Adrenal gland (tissue), 12 donors: ENCODE data around the gene FRS2. TPM values are rescaled to one million over a fixed set of nuclear protein-coding genes. Genes with fewer than 3 reads are reported as not detected.
"Not testable (repeated sequence)": the region's sequence is repeated elsewhere in the genome, so short reads cannot be mapped to it uniquely, and the experiment has no call there.

ENCODE experiments used
- DNase-seq, 7 donors: peaks; one replicate each; pipeline ENCODE4 v3.0.0-alpha.2; 2019 to 2020
- H3K27ac ChIP-seq, 5 donors: fragments of 200-600 bp; sonication (generic) in 4 of 5; 1 replicate in 3 of 5; 2 replicates in 2 of 5; pipeline versions ENCODE4 v1.5.1 to v1.8.0; 2016 to 2020; ENCODE audit warnings: mild to moderate bottlenecking in 1 of 5
- H3K27me3 ChIP-seq: fragments of 200-600 bp; 2 replicates; pipeline ENCODE4 v1.8.0; 2021
- H3K36me3 ChIP-seq, 2 donors: fragments of 200-600 bp; replicated peaks in 1 of 2; 1 replicate in 1 of 2; 2 replicates in 1 of 2; pipeline versions ENCODE4 v1.5.1 to v1.8.0; 2018 to 2022
- H3K4me1 ChIP-seq, 2 donors: fragments of 200-600 bp; replicated peaks in 1 of 2; 1 replicate in 1 of 2; 2 replicates in 1 of 2; pipeline versions ENCODE4 v1.5.1 to v1.8.0; 2018 to 2021
- H3K4me3 ChIP-seq, 4 donors: fragments of 200-600 bp; sonication (generic) in 3 of 4; one replicate each; pipeline ENCODE4 v1.5.1; 2016 to 2018
- H3K9me3 ChIP-seq, 3 donors: fragments of 200-600 bp; sonication (generic) in 1 of 3; replicated peaks in 1 of 3; 1 replicate in 2 of 3; 2 replicates in 1 of 3; pipeline versions ENCODE4 v1.5.1 to v1.8.0; 2016 to 2021
- CTCF ChIP-seq, 6 experiments: fragments of 450-650 bp in 4 of 6; fragments of 200-600 bp in 2 of 6; sonication (generic) in 1 of 6; IDR thresholded peaks; 1 replicate in 5 of 6; 2 replicates in 1 of 6; pipeline versions ENCODE4 v1.5.1 to v1.8.0; 2016 to 2021; ENCODE audit warnings: antibody characterized with exemption in 6 of 6, mild to moderate bottlenecking in 2 of 6, moderate library complexity in 1 of 6
- POLR2A ChIP-seq, 2 donors: fragments of 450-650 bp; IDR thresholded peaks; one replicate each; pipeline ENCODE4 v1.6.1; 2017; ENCODE audit warnings: antibody characterized with exemption in 2 of 2, mild to moderate bottlenecking in 2 of 2, moderate library complexity in 1 of 2
- WGBS, 4 donors: extraction: QIAGEN DNeasy Blood & Tissue Kit in 2 of 4; methylation state at CpG; one replicate each; pipeline versions ENCODE4 v1.1.5 to v1.1.7; 2013 to 2017; 5-methylcytosine and 5-hydroxymethylcytosine counted together
- intact Hi-C, 2 donors: fragments of 100-400 bp; cut with DNase I; formaldehyde crosslinking; loops; one replicate each; pipeline versions ENCODE4 v1.14.1 to v1.15.0; 2022 to 2023
- polyA plus RNA-seq, 3 donors: library from polyadenylated mRNA; stranded (reverse); fragments of 200-250 nt in 2 of 3; fragments of 350-450 nt in 1 of 3; fragmentation: Illumina TruSeq in 1 of 3; extraction: RNeasy Lipid Tissue Mini Kit (QIAGEN cat#74804) in 1 of 3; gene quantifications; one replicate each; pipeline ENCODE4 v1.2.3, GENCODE V29; 2013 to 2014
- total RNA-seq, 9 donors: library from RNA; depleted of rRNA in 4 of 9; stranded (reverse); fragments of >200 nt in 4 of 9; fragments of 120-200 nt in 1 of 9; fragmentation: NEBNext Ultra II Directional in 1 of 9; extraction: Animal tissue kit (Norgen Biotek cat#: 25700) in 1 of 9; gene quantifications; one replicate each; pipeline versions ENCODE4 v1.1.0 to v1.2.4, GENCODE V29; 2013 to 2023
- donor health status: healthy with polysubstance abuse.
- donor health status: Bipolar disorder and iron deficiency.
- donor health status: DM: yes; HTN: yes; CAD: no.
- donor health status: DM: no; HTN: no; CAD: no.
- donor health status: DM: no; HTN: no; CAD: no.
- donor health status: DM: yes; HTN: yes; CAD: no.

Gene FRS2
- total and polyA plus RNA-seq, 12 donors: 4.8 to 86.1 (median 45.1) TPM

- Histone ChIP-seq H3K4me3 (no peak overlapping the region), H3K27ac (no peak overlapping the region), H3K4me1 (no peaks in the 10 kb centered on the region), H3K27me3 (no peaks in the 10 kb centered on the region), H3K9me3 (no peaks in the 10 kb centered on the region), H3K36me3 (no peaks in the 10 kb centered on the region)
- 85 to 93% (median 87%) methylated on average over 5 of the region's 5 CpGs for WGBS, 4 donors
- TF ChIP-seq CTCF (IDR thresholded peaks at IDR 0.05) (no peak), POLR2A (IDR thresholded peaks at IDR 0.05) (no peak)
- no peak for DNase-seq
- intact Hi-C loops: no loop called here
Measured at GRCh38 chr12:69443916-69444315, 26.3 kb upstream of the FRS2 start.

GRCh38 chr12:69447892-69448291 is 22.3 kb upstream of the FRS2 start:
- DNase-seq: no peak
- WGBS, 4 donors: 94 to 96% (median 94%) methylated on average over 1 of the region's 1 CpG
- TF ChIP-seq POLR2A (IDR thresholded peaks at IDR 0.05) (no peak), CTCF (IDR thresholded peaks at IDR 0.05) (no peak)
- Histone ChIP-seq H3K27ac (no peak overlapping the region), H3K4me1 (no peaks in the 10 kb centered on the region), H3K9me3 (no peaks in the 10 kb centered on the region), H3K36me3 (no peaks in the 10 kb centered on the region), H3K27me3 (no peaks in the 10 kb centered on the region), H3K4me3 (no peak overlapping the region)
- intact Hi-C loops: no loop called here

- DNase-seq, H3K36me3 ChIP-seq: not testable (repeated sequence)
Measured at GRCh38 chr12:69452598-69453132, 17.5 kb upstream of the FRS2 start.

GRCh38 chr12:69456239-69456638 is 13.9 kb upstream of the FRS2 start:
- H3K27ac ChIP-seq: no peak overlapping the region
- no peak for TF ChIP-seq CTCF (IDR thresholded peaks at IDR 0.05)
- no peak for TF ChIP-seq POLR2A (IDR thresholded peaks at IDR 0.05)
- H3K27me3 ChIP-seq: no peaks in the 10 kb centered on the region
- no peaks in the 10 kb centered on the region for H3K36me3 ChIP-seq
- H3K4me1 ChIP-seq: no peaks in the 10 kb centered on the region
- intact Hi-C loops: no loop called here
- no peak overlapping the region for H3K4me3 ChIP-seq
- no peaks in the 10 kb centered on the region for H3K9me3 ChIP-seq
- DNase-seq: no peak

More at GRCh38 chr12:69452598-69453132, 17.5 kb upstream of the FRS2 start:
- H3K27ac ChIP-seq, H3K9me3 ChIP-seq, H3K27me3 ChIP-seq, intact Hi-C loops, H3K4me3 ChIP-seq, H3K4me1 ChIP-seq: not testable (repeated sequence)
- 91 to 93% (median 92%) methylated on average over 12 of the region's 12 CpGs for WGBS, 4 donors

- intact Hi-C loops: no loop called here
- Histone ChIP-seq H3K4me1 (no peaks in the 10 kb centered on the region), H3K27ac (no peak overlapping the region), H3K4me3 (no peak overlapping the region), H3K27me3 (no peaks in the 10 kb centered on the region), H3K9me3 (no peaks in the 10 kb centered on the region), H3K36me3 (no peaks in the 10 kb centered on the region)
- WGBS, 4 donors: 62 to 75% (median 64%) methylated on average over 3 of the region's 3 CpGs
- TF ChIP-seq POLR2A (IDR thresholded peaks at IDR 0.05) (no peak), CTCF (IDR thresholded peaks at IDR 0.05) (no peak)
- DNase-seq: no peak
Measured at GRCh38 chr12:69457433-69457832, 12.8 kb upstream of the FRS2 start.
